Raji (cell line): ENCODE results near the gene MACO1.

Experiments used
- POLR2A ChIP-seq: IDR thresholded peaks from 2 replicates; pipeline ENCODE4 v1.6.1; 2011; ENCODE audit warnings: low read depth, low read length, control low read depth; ENCODE audit not compliant: insufficient read depth

Gene MACO1

GRCh38 chr1:25469177-25469576, 38.5 kb downstream of the MACO1 start:
- no peak for TF ChIP-seq POLR2A

- no peak for TF ChIP-seq POLR2A
Observed at GRCh38 chr1:25472471-25472870, 41.8 kb downstream of the MACO1 start.

- TF ChIP-seq POLR2A = no peak
Observed at GRCh38 chr1:25473653-25474225, 43.0 kb downstream of the MACO1 start.

GRCh38 chr1:25474439-25475047, 43.8 kb downstream of the MACO1 start:
- no peak for TF ChIP-seq POLR2A

DNA sequence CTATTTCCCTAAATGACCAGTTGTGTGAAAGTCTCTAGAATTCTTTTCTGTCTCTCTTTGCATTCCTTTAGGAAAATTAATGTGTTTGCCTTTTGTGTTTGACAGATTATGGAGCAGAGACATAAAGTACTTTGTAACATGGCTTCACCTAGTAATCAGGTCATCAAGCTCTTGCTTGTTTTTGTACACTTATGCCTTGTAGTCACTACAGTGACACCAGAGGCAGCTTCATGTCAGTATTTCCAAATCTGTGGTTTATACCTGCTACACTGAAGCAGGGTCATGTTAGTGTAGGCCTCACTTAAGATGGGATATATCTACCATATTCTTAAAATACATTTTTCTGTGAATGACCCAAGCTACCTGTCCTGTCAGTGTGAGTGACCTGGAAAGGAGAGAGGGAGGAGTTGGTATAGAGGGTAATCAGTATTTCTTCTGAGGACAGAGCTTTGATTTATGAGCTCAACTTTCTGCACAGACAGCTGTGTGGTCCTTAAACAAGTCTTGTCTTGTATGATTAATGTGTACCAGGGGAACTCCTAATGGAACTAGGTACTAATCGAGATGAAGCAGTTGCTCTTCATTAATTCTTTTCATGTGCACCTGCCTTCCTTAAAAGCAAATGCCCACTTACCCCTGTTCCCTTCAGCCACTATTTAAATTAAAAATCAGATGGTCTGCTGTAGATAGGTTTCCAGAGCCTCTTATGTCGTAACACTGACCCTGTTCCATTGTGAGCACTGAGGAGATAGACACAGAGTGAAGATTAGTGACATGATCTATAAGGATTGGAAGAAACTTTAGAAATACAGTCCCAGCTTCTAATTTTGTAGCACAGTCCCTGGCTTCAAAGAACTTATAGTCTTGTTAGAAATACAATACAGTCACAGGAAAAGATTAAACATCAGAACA, 45.7 kb downstream of the MACO1 start:
- TF ChIP-seq POLR2A = no peak

DNA sequence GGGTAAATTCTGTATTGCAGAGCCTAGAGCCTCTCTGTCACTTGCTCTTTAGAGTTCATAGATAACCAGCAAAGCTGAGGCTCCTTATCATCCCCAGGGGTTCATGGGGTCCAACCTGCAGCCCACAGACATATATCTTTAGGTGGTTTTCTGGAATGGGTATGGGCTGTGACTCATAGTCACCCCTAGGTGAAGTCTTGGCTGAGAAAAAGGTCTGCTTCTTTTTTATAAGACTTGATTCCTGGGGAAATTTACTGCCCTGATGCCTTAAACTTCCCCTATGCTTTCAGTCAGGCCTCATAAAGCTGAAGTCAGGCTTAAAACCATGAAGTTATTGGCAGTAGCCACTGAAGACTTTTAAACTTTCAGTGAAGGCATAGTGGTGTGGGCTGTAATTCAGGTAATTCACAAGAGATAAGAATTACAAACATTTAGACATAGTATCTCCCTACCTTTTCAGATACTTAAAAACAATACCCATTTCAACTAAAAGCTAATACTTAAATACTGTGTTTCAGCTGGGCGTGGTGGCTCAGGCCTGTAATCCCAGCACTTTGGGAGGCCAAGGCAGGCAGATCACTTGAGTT, 46.8 kb downstream of the MACO1 start:
- TF ChIP-seq POLR2A = no peak

DNA sequence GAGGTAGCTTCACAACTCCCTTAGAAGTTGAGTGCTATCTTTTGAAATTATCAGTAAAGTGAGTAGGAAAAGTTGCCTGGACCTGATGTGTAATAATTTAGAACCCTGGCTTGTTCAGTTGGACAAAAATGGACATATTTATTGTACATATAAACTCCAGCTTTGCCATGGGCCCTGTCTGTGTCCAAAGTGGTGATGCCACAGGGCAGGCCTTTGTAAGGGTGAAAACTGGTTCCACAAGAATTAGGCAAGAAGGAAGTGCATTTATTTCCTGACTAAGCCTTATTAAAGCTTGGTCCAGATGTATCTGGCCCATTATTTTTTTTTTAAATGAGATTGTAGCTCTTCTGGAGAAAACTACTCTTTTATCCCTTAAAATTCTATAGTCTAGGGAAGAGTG, 47.9 kb downstream of the MACO1 start:
- TF ChIP-seq POLR2A = no peak

DNA sequence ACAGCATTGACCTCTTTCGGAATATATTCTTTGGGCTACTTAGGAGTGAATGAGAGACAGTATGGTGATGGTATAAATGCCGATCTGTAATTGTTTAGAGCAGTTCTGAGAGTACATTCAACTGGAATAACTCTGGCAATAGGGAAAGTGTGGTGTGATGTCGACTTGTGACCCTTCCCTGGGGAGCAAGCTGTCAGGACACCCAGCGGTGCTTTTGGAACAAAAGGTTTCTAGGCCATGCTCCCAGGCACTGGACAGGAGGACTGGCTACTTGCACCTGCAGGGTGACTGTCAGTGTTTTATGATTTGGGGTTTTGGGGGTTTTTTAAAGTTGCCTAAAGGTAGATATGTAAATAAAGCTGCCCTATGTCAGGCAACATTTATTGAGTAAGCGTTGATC, 50.9 kb downstream of the MACO1 start:
- TF ChIP-seq POLR2A = no peak

DNA sequence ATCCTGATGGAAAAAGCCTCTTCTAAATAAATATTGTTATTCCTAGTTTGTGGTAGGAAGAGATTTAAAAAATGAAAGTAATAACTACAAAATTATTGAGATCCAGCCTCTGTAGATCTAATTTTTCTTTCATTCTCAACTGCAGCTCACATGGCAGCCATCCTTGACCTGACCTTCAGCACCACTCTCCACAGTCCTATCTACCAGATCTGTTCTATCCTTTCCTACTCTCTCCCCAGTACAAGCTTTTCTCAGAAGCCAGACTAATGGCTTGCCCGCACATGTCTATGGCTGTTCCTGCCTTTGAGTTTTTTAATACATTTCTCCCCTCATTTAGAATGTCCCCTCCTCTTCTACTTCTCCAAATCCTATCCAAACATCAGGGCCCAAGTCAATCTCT, 51.5 kb downstream of the MACO1 start:
- TF ChIP-seq POLR2A = no peak

- TF ChIP-seq POLR2A = no peak
Observed at GRCh38 chr1:25484096-25484495, 53.4 kb downstream of the MACO1 start.

GRCh38 chr1:25484533-25484932, 53.8 kb downstream of the MACO1 start:
- TF ChIP-seq POLR2A = no peak

GRCh38 chr1:25485536-25486411, 55.1 kb downstream of the MACO1 start:
- TF ChIP-seq POLR2A = no peak

GRCh38 chr1:25486602-25487001, 55.9 kb downstream of the MACO1 start:
- no peak for TF ChIP-seq POLR2A

DNA sequence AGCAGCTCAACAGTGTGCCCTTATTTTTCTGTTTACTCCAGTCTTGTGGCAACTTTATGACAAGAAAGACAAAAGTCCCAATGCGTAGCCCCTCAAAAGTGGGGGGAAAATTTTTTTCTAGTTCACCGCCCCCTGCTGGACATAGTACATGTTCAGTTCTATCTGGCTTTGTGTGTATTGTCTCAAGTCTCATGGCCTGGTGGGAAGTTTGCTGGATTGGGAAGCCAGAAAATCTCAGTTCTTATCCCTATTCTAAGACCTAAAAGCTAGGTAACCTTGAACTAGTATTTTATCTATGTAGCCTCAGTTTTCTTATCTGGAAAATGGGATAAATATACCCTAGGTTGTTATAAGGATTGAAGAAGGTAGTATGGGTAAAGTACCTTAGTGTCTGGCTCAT, 56.9 kb downstream of the MACO1 start:
- no peak for TF ChIP-seq POLR2A

DNA sequence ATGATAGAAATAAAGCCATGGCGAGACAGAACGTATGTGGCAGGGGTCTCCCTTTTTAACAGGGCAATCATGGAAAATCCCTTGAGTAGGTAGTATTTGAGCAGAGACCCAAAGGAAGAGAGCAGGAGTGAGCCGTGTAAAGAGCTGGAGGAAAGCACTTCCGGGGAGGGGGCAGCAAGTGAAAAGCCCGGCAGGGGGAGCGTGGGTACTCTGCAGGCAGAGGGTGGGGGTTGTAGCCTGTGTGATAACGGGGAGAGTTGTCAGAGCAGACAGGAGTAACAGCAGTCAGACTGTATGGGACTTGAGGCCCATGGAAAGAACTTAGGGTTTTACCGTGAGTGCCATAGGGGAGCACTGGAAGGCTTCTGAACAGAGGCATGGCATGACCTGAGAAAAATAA, 61.6 kb downstream of the MACO1 start:
- TF ChIP-seq POLR2A = no peak
